ENCODE measurements around the gene VMAC.
A peak's percentile ranks its signal among the peaks of the same experiment; 100 is the strongest.
"Not testable (repeated sequence)": the region's sequence is repeated elsewhere in the genome, so short reads cannot be mapped to it uniquely, and the experiment has no call there.

The VMAC gene, protein sequence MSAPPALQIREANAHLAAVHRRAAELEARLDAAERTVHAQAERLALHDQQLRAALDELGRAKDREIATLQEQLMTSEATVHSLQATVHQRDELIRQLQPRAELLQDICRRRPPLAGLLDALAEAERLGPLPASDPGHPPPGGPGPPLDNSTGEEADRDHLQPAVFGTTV

DNA sequence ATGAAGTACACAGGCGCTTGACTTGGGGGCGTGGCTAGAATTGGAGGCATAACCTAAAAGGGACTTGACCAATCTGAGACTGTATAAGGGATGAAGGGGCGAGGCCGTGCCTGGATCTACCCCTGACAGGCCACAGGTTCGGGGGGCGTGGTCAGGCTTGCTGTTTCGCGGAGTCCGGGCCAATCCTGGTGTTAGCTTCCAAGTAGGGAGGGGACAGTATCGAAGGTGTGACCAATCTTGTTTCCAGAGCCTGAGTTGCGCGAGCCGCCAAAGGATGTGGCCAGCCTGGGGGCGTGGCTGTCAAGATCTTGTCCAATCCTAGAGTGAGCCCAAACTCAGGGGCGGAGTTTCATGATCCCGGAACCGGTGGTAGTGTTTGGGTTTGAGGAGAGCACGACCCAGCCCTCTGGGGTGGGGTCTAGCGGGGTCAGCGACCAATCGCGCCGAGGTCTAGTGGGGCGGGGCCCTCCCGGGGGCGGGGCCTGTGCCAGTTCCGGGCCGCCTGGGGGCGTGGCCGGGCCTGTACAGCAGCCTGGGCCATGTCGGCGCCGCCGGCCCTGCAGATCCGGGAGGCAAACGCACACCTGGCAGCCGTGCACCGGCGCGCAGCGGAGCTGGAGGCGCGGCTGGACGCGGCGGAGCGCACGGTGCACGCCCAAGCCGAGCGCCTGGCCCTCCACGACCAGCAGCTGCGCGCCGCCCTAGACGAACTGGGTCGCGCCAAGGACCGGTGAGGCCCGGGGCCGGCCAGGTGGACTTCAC, at the start of gene VMAC:
VMAC (plus strand) TSS at position 521 of the 762 bp plus-strand sequence; CDS start at position 540, 19 bp downstream.
- DNase-seq (ENCODE audit: low read depth): peak; percentile 100

DNA sequence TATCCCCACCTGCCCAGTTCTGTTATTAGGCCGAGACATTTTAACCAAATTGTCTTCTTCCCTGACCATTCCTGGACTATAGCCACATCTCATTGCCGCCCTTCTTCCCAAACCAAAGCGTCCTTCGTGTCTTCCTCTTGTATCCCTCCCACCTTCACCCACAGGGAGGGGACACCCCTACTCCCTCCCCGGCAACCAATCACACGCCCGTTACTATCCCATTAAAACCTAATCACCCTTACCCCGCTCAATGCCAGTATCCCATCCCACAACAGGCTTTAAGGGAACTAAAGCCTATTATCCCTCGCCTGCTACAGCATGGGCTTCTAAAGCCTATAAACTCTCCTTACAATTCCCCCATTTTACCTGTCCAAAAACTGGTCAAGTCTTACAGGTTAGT, 49.5 kb upstream of the VMAC start:
- not testable (repeated sequence) for DNase-seq (ENCODE audit: low read depth)

DNA sequence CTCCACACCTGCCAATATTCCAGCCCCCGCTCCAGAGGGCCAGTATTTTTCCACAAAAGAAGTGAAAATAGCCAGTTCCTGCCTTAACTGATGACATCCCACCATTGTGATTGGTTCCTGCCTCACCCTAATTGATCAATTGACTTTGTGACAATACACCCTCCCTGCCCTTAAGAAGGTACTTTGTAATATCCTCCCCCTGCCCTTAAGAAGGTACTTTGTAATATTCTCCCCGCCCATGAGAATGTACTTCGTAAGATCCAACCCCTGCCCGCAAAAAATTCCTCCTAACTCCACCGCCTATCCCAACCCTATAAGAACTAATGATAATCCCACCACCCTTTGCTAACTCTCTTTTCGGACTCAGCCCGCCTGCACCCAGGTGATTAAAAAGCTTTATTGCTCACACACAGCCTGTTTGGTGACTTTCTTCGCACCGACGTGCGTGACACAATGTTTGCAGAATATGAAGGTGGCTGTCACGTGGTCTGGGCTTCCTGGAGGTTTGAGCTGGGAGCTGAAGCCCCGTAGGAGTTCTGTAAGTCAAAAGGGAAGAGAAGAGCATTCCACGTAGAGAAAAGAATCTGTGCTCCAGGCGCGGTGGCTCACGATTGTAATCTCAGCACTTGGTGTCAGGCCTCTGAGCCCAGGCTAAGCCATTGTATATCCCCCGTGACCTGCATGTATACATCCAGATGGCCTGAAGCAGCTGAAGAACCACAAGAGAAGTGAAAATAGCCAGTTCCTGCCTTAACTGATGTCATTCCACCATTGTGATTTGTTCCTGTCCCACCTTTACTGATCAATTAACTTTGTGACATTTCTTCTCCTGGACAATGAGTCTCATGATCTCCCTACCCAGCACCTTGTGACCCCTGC, 47.2 kb upstream of the VMAC start:
- no peak for DNase-seq (ENCODE audit: low read depth)

DNA sequence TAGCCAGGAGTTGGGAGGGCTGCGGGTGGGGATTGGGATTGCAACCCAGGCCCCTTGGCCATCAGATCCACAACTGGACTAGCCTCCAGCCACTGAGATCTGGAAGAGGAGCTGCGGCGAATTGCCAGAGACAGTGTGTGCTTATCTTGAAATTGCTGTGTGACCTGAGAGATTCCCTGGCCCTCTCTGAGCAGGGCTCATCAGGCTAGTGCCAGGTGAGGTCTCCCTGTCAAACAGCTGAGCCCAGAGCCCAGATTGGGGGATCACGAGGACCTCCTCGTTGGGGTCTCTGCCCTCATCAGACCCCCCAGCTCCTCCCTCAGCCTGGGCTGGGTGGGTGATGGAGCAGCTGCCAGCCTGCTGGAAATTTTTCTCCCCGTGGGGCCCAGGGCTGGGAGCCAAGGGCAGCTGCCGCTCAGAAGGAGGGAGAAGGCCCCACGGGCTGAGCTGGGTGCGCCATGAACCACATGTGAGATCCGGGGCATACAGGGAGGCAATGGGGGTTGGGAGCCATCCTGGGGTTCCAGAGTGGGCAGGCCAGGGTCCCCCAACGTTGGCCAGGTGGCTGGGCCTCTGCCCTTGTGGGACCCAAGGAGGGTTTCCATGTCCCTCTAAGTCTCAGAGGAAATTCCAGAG, 41.5 kb upstream of the VMAC start:
- DNase-seq (ENCODE audit: low read depth): no peak

DNA sequence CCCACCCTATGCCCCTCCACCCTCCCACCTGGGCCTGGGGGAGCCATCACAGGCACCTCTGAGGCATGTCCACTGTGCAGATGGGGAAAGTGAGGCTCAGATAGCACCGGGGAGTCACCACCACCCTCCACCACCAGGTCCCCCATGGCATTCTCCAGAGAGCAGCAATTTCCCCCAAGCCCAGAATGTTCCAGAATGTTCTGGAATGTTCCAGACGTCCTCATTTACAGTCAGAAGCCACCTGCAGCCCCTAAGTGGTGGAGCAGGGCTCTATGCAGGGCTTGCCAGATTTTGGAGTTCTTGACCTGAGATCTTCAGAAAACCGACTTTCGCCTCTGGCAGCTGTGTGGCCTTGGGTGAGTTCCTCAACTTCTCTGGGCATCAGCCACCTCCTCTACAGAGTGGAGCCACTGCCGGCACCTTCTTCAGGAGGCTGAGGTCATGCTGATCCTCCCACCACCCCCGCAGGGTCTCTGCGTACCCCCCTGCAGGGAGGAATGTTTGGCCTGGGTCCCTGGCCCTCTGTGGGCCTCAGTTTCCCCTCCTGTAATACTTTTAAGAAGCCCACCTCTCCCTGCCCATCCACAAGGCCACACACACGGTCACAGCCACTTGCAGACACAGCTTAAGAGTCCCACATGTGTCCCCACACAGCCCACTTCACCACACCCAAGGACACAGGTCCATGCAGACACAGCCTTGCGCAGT, 40.5 kb upstream of the VMAC start:
- DNase-seq (ENCODE audit: low read depth): no peak

DNA sequence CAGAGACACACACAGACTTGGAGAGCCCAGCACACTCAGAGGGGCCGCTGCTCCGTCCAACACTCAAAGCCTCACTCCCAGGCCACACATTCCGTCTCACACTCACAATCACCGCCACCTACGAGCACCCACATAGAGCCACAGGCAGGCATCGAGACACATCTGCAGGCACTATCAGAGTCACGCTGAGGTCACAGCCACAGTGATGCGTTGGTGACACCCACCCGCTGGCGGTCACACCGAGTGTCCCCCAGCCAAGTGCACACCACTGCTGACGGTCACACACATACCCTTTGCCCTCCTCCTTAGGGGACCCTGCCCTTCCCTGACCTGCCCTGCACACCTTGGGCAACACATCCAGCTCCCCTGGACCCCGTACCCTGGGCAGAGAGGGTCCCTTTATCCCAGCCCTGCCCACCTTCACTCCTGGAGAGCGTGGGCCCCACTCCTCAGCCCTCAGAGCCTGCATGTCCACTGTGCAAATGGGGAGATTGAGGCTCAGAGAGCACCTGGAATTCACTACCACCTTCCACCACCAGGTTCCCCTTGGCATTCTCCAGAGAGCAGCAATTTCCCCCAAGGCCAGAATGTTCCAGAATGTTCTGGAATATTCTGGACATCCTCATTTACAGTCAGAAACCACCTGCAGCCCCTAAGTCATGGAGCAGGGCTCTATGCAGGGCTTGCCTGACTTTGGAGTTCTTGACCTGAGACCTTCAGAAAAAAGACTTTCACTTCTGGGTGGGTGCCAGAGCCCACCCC, 39.8 kb upstream of the VMAC start:
- DNase-seq (ENCODE audit: low read depth): no peak

DNA sequence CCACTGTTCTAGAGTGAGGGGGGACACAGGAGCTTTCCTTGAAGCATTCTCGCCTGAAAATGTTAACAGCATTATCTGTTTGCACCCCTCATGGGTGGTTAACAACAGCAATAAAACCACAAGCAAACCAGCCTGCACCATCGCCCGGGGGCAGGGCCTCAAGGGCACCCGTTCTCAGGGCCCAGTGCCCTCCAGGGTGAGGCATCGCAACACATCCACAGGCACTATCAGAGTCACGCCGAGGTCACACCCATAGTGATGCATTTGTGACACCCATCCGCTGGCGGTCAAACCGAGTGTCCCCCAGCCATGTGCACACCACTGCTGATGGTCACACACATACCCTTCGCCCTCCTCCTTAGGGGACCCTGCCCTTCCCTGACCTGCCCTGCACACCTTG, 38.9 kb upstream of the VMAC start:
- no peak for DNase-seq (ENCODE audit: low read depth)

DNA sequence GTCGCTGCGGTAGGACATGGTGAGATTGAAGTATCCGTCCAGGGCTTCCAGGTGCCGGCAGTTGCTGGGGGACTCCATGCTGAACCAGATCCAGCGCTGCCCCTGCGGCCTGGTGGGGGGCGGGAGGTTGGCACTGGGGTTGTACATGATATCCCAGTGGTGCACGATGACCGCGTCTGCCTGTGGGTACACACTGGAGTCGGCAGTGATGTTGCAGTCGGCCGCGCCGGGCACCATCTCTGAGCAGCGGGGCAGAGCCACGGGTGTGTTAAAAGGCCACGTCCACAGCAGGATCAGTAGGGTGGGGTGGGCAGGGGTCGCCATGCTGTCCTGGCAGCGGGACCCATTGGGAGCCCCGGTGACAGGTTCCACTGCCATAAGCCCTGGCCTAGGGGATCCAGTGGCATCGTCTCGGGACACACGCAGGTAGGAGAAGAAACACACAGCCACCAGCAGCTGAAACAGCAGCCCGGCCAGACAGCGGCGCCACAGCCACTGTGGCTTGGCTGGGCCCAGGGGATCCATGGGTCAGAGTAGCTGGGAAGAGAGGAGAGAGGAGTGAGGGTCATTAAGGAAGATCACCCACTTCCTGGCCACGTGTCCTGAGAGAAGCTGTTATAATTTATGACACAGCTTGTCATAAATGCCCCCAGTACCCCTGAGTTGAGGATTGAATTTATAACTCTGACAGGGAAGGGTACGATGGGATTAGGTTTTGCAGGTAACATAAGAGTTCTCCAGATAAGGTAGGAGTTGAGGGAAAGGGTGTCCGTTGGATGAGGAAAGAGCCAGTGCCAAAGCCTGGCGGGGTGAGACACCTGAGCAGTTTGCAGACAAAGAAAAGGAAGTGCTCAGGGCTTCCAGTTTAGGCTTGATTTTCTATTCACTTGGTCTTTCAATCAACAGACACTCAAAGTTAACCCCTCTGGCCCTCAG, 37.2 kb upstream of the VMAC start:
- DNase-seq (ENCODE audit: low read depth): no peak

DNA sequence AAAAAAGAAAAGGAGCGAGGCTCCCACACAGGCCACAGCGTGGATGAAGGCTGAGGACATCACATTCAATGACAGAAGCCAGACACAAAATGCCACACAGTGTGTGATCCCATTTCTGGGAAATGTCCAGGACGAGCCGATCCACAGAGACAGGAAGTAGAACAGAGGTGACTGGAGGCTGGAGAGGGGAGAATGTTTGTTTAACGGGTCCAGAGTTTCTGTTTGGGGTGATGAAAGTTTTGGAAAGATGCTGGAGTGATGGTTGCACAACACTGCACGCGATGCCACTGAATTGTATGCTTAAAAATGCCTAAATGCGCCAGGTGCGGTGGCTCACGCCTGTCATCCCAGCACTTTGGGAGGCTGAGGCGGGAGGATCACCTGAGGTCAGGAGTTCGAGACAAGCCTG, 33.7 kb upstream of the VMAC start:
- no peak for DNase-seq (ENCODE audit: low read depth)

DNA sequence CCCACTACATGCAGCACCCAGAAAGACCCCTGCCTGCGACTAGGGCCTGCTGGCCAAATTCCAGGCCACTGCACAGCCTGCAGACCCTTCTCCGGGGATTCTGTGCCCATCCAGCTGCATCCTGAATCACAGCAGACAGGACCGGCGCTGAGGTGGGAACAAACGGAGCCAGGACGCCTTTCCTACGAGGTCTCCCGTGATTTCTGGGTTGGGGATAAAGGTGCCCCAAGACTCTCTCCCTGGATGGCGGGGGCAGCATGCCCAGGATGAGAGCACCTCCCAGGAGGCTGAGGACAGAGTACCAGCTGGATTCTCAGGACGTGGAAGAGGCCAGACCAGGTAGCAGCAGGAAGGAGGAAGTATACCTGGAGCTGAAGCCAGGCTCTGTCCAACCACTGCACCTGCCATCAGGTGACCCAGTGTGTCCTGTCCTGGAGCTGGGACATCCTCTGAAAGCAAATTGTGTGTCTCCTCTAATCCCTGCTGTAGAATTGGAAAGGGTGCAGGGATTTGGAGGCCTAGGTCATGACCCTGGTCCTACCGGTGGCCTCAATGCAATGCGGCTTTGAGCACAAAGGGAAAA, 31.0 kb upstream of the VMAC start:
- DNase-seq (ENCODE audit: low read depth): no peak

DNA sequence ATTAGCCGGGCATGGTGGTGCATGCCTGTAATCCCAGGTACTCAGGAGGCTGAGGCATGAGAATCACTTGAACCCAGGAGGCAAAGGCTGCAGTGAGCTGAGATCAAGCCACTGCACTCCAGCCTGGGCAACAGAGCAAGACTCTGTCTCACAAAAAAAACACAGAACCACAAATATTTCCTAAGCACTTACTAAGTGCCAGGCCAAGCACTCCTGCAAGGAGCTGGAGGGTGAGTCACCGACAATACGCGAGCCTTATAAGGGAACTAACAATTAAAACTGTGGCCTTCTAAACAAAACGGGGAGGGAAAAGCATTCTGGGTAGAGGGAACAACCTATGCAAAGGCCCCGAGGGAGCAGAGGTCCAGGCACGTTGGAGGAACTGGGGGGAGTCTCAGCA, 30.2 kb upstream of the VMAC start:
- DNase-seq (ENCODE audit: low read depth): not testable (repeated sequence)

DNA sequence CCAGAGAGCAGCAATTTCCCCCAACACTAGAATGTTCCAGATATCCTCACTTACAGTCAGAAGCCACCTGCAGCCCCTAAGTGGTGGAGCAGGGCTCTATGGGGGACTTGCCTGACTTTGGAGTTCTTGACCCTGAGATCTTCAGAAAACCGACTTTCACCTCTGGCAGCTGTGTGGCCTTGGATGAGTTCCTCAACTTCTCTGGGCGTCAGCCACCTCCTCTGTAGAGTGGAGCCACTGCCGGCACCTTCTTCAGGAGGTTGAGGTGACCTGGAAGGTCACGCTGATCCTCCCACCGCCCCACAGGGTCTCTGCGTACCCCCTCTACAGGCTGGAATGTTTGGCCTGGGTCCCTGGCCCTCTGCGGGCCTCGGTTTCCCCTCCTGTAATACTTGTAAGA, 27.2 kb upstream of the VMAC start:
- DNase-seq (ENCODE audit: low read depth): no peak

DNA sequence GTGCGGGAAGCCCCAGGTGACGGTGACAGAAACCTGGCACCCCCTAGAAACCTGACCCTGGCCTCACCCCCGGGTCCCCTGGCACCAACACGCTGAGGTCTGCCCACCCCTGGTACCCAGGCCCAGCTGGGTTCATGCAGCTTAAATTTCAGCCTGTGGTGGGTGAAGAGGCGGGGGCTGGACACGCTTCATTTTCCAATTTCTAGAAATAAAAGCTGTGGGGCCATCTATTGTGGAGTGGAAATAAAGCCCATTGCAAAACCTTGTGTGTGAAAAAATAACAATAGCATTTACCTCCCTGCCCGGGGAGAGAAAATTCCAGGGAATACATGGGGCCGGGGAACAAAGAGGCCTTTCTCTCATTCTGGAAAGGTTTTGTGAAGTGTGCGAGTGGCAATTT, 26.8 kb upstream of the VMAC start:
- no peak for DNase-seq (ENCODE audit: low read depth)

DNA sequence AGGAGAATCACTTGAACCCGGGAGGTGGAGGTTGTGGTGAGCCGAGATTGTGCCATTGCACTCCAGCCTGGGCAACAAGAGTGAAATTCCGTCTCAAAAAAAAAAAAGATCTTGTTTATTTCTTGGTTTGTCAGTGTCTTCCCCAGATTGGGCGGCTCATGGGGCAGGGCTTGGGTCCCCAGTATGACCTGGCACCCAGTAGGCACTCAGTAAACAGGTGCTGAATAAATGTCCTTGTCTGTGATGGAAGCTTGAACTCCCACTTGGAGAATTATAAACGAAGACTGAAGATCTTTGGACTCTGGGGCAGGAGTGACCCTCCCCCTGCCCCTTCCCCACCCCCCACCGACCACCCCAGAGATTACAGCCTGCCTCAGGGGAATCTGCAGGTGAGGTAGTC, 24.5 kb upstream of the VMAC start:
- DNase-seq (ENCODE audit: low read depth): no peak

DNA sequence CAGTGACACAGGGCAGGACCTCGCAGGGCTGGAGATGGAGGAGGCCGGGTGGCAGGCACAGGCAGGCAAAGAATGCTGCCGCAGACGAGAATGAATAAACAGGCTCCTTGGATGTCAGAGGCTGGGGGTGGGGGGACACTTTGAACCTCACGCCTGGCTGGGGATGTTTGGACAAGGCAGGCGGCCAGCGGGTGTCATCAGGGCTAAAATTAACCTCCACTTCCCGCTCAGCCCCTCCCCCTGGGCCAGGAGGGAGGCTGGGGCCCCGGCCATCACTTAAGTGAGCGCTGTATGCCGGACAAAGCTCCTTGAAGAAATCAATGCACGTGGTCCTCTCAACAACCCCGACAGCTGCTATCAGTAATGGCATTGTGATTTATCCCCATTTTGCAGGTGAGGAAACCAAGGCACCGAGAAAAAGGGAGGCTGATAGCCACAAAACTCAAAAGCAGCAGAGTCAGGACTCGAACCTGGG, 24.0 kb upstream of the VMAC start:
- DNase-seq (ENCODE audit: low read depth): no peak

DNA sequence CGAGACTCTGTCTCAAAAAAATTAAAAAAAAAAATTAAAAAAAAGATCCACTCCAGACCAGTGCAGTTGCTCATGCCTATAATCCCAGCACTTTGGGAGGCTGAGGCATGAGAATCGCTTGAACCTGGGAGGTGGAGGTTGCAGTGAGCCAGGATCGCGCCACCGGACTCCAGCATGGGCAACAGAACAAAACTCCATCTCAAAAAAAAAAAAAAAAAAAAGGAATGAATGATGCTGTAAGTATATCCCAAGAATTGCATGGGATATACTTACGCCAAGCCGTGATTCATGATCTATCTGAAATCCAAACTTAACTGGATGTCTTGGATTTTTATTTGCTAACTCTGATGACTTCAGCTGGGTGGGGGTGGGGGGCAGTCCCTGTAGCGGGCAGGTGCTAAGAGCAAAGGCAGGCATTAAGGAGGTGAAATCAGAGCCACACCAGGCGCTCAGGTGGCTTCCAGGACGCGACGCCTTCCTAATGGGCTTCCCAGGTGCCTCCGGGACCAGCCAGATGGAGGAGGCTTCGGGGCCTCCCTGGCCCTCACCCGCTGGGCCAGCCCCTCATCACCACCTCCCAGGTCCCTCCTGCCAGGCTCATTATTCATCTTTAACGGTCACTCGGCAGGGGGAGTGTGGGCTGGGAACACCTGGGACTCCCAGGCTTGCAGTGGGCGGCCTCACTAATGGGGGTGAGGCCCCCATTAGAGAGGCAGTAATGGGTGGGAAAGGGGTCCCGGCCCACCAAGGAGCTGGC, 23.0 kb upstream of the VMAC start:
- DNase-seq (ENCODE audit: low read depth): no peak

DNA sequence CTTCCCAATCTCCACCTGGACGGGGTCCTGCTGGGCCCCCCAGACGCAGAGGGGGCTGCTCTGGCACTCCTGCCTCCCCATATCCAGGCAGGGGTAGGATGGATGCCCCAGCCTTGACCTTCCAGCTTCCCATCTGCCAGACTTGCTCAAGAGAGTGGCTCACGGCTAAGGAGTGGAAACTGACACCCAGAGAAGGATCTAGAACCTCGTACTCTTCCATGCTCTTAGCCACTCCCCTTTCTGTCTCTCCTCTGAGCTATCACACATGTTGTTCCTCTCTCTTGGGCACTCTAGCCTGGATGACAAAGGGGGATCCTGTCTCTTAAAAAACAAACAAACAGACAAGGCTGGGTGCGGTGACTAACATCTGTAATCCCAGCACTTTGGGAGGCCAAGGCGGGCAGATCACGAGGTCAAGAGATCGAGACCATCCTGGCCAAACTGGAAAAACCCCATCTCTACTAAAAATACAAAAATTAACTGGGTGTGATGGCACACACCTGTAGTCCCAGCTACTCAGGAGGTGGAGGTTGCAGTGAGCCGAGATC, 22.2 kb upstream of the VMAC start:
- no peak for DNase-seq (ENCODE audit: low read depth)

DNA sequence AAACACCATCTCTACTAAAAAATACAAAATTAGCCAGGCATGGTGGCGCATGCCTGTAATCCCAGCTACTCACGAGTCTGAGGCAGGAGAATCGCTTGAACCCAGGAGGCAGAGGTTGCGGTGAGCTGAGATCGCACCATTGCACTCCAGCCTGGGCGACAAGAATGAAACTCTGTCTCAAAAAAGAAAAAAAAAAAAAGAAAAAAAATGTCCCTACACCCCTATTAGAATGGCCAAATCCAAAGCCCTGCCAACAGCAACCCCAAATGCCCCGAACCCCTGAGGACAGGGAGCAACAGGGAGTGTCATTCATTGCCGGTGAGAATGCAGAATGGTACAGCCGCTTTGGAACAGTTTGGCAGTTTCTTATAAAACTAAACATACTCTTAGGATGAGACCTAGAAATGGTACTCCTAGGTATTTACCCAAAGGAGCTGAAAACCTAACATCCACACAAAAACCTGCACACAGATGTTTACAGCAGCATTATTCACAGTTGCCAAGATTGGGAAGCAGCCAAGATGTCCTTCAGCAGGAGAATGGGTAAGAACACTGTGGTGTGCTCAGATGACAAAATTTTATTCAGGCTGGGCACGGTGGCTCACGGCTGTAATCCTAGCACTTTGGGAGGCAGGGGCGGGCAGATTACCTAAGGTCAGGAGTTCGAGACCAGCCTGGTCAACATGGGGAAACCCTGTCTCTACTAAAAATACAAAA, 21.4 kb upstream of the VMAC start:
- not testable (repeated sequence) for DNase-seq (ENCODE audit: low read depth)

All from fibroblast of the conjunctiva (primary cell).